CD4-positive, alpha-beta T cell treated with Interleukin-6 for 4 hours (primary cell): ENCODE results near the gene ALG12.

Experiments
- DNase-seq: peaks from one replicate; pipeline ENCODE4 v3.0.0-alpha.2; 2020; ENCODE audit warnings: mixed read lengths

ALG12 gene

GRCh38 chr22:49929211-49929979, 11.2 kb upstream of the ALG12 start:
- DNase-seq: peak; percentile 82

GRCh38 chr22:49928555-49929210, 10.4 kb upstream of the ALG12 start:
- no peak for DNase-seq

GRCh38 chr22:49928185-49928495, 9.9 kb upstream of the ALG12 start:
- DNase-seq: no peak

GRCh38 chr22:49927483-49928184, 9.4 kb upstream of the ALG12 start:
- no peak for DNase-seq

- no peak for DNase-seq
Observed at GRCh38 chr22:49926916-49927315, 8.7 kb upstream of the ALG12 start.

- DNase-seq: peak; percentile 82
Observed at GRCh38 chr22:49925525-49926128, 7.4 kb upstream of the ALG12 start.

- DNase-seq: no peak
Observed at GRCh38 chr22:49924113-49924833, 6.0 kb upstream of the ALG12 start.

GRCh38 chr22:49923445-49923844, 5.2 kb upstream of the ALG12 start:
- DNase-seq: peak; percentile 37

GRCh38 chr22:49922926-49923325, 4.7 kb upstream of the ALG12 start:
- DNase-seq: no peak

GRCh38 chr22:49922484-49922883, 4.2 kb upstream of the ALG12 start:
- no peak for DNase-seq

- no peak for DNase-seq
Observed at GRCh38 chr22:49921508-49922278, 3.5 kb upstream of the ALG12 start.

GRCh38 chr22:49920859-49921258, 2.6 kb upstream of the ALG12 start:
- DNase-seq: no peak

GRCh38 chr22:49918911-49919881, 958 bp upstream of the ALG12 start:
- no peak for DNase-seq

- no peak for DNase-seq
Observed at GRCh38 chr22:49916831-49917230, 1.4 kb downstream of the ALG12 start.

- no peak for DNase-seq
Observed at GRCh38 chr22:49915610-49916009, 2.6 kb downstream of the ALG12 start.

- DNase-seq: no peak
Observed at GRCh38 chr22:49914256-49914655, 4.0 kb downstream of the ALG12 start.

- no peak for DNase-seq
Observed at GRCh38 chr22:49913446-49913845, 4.8 kb downstream of the ALG12 start.

- DNase-seq: no peak
Observed at GRCh38 chr22:49913026-49913425, 5.2 kb downstream of the ALG12 start.

GRCh38 chr22:49911881-49912625, 6.2 kb downstream of the ALG12 start:
- DNase-seq: no peak
